GM18861 (cell line): ENCODE results near the gene CDH24.
A peak's percentile ranks its signal among the peaks of the same experiment; 100 is the strongest.
"Not testable (repeated sequence)": the region's sequence is repeated elsewhere in the genome, so short reads cannot be mapped to it uniquely, and the experiment has no call there.

Experiments used
- ATAC-seq: cut with Tn5 transposase; IDR thresholded peaks from one replicate; pipeline ENCODE4 v1.9.1; 2021; ENCODE audit not compliant: unreplicated experiment

Gene CDH24

DNA sequence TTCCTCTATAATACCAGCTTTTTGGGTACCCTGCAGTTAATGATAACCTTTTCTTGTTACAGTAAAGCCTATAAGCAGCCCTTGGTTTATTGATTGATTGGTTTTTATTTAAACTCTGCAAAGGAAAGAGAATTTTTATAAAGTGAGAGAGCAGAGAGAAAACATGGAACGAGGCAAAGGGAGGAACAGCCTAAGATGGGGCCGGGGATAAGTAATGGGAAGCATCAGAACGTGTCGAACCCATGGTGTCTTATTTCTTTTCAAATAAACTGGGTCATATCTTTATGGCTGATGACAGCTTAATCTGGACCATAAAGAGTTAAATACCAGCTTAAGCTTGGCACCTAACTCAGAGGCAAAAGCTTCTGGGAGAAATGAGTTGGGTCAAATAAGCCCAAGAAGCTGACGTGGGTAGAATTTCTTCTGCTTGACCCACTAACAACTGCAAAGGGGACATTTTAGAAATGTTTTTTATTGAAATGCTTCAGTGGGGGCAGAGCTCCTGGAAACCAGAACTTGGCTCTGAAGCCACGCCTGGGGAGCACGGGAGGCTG is 35.4 kb downstream of the CDH24 start:
- ATAC-seq, result no peak

DNA sequence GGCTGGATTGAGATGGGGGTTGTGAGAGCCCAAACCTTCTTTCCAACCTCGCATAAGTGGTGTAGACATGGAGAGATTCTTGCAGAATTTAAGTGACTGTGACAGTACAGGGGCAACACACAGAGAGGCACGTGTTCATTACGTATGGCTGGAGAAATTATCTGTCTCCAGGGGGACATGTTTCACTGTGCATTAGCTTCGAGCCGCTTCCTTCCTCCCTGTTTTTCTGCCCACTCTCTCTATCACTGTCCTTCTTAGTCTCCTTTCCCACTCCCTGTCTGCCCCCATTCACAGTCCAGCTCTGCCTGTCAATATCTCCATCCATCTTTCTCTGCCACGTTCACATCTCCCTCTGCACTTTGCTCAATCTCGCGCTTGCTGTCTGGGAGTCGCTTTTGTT is 35.9 kb downstream of the CDH24 start:
- ATAC-seq, result no peak

DNA sequence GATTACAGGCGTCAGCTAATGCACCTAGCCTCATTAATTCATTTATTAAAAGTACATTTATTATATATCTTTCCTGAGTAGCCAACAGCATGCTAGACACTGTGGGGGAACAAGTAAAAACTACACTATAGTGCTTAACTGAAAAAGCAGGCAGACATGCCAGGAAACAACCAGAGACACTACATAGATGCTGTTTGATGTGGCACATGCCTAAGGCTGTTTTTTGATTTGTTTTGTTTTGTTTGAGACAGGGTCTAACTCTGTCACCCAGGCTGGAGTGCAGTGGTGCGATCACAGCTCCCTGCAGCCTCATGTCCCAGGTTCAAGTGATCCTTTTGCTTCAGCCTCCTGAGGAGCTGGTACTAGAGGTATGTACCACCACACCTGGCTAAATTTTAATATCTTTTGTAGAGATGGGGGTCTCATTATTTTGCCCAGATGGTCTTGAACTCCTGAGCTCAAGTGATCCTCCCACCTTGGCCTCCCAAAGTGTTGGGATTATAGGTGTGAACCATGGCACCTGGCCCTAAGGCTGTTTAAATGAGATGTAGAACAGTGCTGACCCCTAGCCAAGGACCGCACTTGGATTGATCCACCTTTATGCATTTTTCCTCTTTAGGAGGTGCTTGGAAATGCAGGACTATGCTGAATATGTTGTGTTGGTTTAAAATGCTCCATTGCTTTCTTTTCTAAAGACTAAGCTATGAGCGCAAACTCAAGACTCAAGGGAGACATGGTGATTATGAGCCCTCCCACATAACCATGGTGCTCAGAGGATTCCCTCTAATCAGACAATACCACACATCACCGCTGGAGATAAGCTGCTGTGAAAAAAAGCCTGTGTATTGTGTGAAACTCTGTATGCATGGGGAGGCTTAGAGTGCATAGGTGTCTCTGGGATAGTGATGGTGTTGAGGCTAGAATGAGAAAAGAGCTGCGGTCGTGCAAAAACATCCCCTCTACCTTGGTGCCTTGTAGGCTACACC is 36.9 kb downstream of the CDH24 start:
- no peak for ATAC-seq

DNA sequence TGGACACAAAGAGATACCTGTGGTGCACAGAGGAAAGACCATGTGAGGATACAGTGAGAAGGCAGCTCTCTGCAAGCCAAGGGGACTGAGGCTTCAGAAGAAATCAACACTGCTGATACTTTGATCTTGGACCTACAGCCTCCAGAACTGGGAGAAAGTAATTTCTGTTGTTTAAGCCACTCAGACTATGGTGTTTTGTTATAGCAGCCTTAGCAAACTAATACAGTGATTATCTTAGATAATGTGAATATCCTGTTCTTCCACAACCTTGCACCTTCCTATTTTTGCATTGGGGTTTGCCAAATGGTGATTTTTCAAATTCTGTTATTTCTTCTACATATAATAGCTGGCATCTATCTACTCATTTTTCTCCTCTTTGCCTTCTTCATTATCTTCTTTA is 39.2 kb downstream of the CDH24 start:
- ATAC-seq, result no peak

DNA sequence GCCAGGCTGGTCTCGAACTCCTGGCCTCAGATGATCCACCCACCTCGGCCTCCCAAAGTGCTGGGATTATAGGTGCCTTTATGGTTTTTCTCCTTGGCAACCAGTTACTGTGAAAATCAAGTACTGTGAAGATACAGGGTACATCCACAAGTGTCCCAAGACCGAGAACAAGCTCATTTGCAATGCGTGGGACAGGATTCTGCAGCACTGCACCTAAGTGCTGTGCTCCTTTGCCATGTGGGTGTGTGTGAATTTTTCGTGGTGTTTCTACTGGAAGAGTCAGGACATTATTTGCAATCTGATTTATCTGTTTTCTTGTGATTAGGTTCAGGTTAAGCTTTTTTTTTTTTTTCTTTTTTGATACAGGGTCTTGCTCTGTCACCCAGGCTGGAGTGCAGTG is 40.2 kb downstream of the CDH24 start:
- ATAC-seq, result no peak

DNA sequence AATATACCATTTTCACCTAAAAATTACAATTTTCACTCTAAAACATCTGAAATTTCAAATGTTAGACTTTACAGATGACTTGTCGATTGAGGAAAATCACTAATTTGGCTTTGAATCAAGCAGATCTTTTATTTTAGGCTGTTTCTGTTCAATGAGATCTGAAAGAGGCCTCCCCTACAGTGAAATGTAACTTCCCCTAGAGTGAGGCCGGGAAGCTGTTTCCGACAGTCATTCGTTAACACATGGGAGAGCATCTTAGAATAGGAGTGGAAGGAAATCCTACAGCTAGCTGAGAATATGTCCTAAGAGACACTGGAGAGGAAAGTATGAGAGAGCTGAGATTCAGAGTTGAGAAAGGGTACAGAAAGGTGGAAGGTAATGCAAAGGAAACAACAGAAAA is 41.7 kb downstream of the CDH24 start:
- ATAC-seq, result no peak

DNA sequence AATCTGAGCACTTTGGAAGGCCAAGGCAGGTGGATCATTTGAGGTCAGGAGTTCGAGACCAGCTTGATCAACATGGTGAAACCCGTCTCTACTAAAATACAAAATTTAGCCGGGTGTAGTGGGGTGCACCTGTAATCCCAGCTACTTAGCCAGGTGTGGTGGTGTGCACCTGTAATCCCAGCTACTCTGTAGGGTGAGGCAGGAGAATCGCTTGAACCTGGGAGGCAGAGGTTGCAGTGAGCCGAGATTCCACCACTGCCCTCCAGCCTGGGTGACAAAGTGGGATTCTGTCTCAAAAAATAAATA is 43.6 kb downstream of the CDH24 start:
- not testable (repeated sequence) for ATAC-seq

DNA sequence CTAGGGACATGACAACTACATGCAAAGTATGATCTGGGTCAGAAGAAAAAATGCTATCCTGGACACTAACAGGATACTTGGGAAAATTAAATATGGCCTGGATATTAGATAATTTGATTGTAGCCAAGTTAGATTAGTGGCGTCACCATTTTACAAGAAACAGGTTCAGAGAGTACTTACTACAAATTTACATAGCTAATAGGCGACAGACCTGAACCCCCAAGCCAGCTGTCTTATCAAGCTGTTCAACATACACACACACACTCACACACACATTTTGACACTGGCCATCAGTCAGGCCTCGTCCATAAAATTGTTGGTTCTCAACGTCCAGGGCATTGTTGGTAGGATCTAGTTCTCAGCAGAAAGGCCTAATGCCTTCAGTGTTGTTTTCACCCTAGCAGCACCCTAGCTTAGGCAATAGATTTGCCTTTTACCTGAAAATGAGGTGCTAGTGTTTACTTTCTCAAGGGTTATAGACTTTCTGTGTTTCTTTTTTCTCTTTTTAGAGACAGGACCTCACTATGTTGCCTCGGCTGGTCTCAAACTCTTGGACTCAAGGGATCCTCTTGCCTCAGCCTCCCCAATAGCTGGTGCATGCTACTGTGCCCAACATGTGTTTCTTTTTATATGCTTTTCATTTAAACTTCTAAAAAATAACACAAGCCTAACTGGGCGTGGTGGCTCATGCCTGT is 44.1 kb downstream of the CDH24 start:
- ATAC-seq, result no peak

DNA sequence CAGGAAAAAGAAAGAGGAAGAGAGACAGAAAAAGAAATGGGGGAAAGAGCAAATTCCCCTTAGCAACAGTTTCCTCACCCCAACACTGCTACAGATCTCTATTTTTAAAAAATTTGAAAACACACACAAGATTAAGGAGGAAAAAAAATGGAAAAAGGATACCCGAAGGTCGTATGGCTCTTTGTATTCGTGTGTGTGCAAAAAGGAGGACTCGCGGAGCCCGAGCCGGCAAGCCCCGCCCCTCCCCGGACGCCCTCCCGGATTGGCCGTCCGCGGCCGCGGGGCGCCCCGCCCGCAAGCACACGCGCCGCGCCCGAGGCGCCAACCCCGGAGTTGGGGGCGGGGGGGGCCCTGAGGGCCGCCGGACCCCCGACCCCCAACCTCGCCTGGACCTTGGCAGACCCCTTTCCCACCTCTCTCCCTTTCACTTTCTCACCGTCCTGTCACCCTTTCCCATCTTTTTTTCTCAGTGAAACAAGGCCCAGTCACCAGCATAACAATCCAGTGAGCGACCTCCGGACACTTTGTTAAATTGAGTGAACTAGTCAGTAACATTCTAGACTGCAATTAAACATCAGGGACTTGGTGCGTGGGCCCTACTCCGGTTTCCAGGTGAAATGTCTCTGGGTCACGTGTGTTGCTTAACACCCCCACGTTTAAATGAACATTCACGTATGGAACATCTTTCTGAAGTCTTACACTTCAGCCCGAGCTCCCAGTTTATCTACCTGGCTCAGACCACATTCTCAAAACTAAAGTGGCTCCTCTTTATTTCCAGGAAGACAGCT is 47.2 kb downstream of the CDH24 start, which contains the start of gene C14orf93:
Gene C14orf93, minus strand, starts transcription at position 205 of the 788 bp plus-strand sequence. CDS start 11,120 bp downstream, outside the sequence.
- ATAC-seq, result no peak

DNA sequence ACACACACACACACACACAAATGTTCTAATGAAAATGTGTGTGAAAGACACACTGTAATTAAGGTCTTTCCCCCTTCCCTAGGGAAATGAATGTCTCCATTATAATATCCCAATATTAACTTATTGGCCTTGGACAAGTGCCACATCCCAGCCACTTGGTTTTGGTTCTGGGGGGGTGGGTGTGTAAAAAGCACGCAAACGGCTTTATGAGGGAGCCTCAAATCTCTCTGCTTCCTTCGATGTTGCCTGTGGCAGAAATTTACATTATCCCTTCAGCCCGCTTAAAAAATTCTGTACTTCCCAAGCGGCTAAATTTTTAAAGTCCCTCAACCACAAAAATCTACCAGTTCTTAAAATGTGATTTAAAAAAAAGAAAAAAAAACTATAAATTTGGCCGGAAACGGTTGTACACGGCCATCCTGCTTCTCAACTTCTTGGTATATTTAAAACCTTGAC is 47.8 kb downstream of the CDH24 start:
- ATAC-seq, result no peak

DNA sequence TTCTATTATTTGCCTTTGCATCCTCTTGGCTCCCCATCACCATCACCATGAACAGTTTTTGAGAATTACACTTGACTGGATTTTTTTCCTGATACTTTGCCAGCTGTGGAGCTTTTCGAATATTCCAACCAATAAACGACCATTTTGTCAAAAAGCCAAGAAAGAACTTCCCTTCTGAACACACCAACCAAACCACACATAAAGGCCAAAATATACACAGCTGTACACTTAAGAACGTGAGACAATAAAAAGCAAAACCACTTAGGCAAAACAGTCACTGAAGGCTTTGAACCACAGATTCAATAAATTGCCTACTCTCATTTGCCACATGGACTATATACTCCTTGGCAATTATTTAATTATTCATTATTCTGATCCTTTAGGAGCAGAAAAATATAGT is 48.5 kb downstream of the CDH24 start:
- ATAC-seq, result no peak

DNA sequence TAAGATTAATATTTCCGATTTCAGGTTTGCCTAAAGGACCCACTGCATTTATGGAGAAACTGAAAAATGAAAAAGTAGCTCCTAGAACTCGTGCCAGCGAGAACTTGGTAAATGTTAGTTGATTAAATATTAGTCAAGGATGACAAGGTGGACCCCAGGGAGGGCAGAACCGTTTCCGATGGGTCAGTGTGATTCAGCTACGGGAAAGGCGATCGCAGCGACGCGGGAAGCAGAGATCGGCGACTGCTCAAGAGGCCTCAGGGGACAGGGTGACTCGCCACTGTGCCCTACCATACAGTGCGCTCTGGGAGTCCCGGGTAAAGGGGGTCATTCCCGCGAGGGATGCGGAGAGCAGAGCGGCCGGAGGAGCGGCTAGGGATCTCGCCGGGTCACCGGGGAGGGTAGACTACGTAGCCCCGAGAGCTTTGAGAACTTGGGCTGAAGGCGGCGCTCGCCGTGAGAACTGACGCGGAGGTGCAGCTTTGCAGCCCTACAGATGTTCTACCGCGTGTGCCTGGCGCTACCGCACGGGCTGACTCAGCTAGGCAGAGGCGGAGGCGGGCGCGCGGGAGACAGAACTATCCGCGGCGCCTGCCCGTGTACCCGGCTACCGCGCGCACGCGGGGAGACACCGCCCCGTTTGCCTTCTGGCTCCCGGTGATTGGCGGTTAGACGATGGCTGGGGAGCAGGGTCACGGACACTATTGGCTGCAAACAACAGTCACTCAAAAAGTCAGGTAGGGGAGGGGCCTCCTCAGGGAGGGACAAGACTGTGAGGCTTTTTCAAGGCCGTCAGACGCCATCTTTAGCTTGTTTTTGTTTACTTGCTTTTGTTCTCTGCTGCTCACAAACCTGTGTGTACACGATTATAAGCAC is 50.5 kb downstream of the CDH24 start:
- peak; percentile 87 for ATAC-seq

DNA sequence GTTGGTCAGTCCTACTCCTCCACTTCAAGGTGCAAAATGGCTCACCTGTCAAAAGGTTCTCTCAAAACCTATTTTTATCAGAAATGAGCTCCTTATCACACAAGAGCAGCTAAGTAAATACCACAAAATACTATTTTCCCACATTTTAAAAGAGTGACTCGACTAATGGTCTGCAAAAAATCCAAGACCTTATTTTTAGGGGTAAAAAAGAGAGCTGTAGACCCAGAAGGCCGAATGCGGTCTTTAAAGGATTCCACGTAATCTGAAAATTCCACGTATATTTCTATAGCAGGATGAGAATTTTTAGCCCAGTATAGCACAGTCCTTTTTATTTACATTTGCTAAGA is 51.2 kb downstream of the CDH24 start:
- no peak for ATAC-seq

DNA sequence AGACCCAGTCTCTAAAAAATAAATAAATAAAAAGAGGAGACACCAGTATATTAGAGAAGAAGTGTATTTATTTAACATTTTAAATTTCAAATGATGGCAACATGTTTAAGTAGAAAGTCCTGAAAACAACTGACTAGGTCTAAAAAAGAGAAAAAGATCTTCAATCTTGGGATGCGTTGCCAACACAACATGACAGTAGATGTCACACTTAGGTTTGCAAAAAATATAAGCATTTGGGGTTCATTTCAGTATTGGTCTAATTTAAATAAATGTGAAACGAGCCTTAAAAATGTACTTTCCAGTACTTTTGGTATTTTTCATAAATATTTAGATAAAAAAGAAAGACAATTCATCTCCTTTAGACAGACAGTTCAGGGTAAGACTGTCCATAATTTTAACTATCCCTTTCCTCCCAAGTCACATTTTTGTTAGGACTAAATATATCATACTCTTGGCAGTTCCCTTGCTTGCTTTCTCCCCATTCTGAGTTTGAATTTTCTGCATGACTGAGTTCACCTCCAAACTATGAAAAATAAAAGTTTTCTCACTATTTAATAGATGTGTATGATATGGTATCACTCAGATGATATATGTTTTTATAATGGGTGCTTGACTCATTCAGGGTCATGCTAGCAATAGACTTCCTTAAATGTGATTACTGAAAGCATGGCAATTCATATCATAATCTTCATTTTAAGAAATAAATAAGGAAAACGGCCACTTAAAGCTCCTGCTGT is 51.7 kb downstream of the CDH24 start:
- no peak for ATAC-seq

DNA sequence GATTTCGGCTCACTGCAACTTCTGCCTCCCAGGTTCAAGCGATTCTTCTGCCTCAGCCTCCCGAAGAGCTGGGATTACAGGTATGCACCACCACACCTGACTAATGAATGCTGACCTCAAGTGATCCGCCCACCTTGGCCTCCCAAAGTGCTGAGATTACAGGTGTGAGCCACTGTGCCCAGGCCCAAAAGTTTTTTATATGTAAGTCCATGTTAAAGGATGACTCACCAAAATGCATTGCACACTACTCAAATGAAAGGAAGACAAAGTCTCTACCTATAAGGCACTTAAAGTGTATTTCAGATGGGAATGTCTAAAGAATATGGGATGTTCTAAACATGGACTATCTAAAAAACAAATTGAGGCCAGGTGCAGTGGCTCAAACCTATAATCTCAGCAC is 53.0 kb downstream of the CDH24 start:
- not testable (repeated sequence) for ATAC-seq

DNA sequence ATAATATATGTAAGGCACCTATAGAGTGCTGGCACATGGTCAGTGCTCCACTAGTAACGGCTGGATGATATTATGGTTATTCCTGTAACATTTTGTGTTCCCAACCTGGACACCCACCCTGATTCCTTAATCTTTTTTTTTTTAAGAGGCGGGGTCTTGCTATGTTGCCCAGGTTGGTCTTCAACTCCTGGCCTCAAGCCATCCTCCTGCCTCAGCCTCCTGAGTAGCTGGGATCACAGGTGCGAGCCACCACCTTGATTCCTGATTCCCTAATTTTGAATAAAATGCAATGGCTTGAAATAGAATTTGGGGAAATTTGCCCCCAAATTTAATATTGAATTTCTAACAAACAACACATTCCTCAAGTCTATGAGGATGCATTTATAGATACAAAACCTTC is 54.7 kb downstream of the CDH24 start:
- no peak for ATAC-seq

DNA sequence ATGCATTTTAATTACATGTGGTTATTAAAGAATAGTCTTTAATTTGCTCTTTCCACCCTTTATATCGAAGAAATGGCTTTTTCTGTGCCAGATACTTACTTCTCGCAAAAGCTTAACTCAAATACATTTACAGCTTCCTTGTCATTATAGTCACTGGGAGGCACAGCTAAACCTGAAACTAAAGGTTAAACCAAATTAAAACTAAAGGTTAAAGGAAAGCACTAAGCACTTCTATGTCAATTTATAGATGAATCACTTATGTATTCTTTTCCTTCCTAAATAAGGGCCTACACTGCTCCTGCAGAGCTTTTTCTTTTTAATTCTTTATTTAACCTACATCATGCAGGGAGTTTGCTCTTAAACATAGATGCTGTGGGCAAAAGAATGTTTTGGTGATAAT is 56.5 kb downstream of the CDH24 start:
- no peak for ATAC-seq

DNA sequence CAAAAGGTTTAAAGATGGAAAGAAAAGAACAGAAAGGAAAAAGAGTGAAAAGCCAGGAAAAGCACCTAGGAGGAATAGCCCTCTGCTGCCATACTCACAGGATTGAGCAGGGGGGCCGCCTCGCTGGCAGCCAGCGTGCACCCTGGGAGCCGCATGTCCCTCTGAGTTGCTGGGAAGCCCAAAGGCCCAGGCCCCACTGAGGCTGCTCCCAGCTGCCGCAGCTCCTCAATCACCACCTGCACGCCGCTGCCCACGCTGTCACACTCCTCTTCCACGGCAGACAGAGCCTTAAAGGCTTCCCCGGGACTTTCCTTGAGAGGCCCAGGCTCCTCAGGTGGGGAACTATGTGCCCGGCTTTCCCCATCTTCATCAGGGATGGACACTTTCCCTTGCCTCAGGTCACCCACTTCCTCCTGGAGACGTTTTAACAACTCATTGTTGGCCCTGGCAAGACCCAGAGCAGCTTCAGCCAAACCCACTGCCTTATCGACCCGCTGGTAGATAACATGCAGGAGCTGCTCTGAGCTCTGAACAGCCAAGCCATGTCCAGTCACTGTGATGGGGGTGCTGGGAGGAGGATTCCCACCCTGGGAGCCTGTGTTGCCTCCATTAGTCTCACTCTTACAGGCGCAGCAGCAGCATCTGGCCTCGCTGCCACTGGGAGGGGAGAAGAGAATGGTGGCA is 58.8 kb downstream of the CDH24 start:
- no peak for ATAC-seq
